ENCODE measurements around the gene C20orf144.
"Not testable (repeated sequence)": the region's sequence is repeated elsewhere in the genome, so short reads cannot be mapped to it uniquely, and the experiment has no call there.

Gene C20orf144

GRCh38 chr20:33694639-33695012, 32.5 kb downstream of the C20orf144 start:
- DNase-seq (ENCODE audit: low spot score) = no peak
- TF ChIP-seq CTCF (conservative IDR thresholded peaks at IDR 0.05; ENCODE audit: low read depth) = no peak
- ChIA-PET CTCF (interaction anchor here (0.6 kb wide), 1 partner anchor 1389 kb away, joined by 3 read pairs; no protein-coding TSS in a partner anchor), POLR2A (ENCODE audit: low non-redundant PET) (no interaction called here)
- no peak overlapping the region for H3K27ac ChIP-seq

GRCh38 chr20:33696448-33696847, 34.3 kb downstream of the C20orf144 start:
- no peak for TF ChIP-seq CTCF (conservative IDR thresholded peaks at IDR 0.05; ENCODE audit: low read depth)
- CTCF ChIA-PET = no interaction called here
- POLR2A ChIA-PET (ENCODE audit: low non-redundant PET) = interaction anchor here (0.6 kb wide), 1 partner anchor 296 kb away, joined by 3 read pairs; no protein-coding TSS in a partner anchor
- H3K27ac ChIP-seq = no peak overlapping the region
- no peak for DNase-seq (ENCODE audit: low spot score)

GRCh38 chr20:33697129-33697528, 35.0 kb downstream of the C20orf144 start:
- ChIA-PET CTCF (interaction anchor here (0.7 kb wide), 2 partner anchors 248 to 1529 kb away, joined by 3 read pairs; no protein-coding TSS in a partner anchor), POLR2A (ENCODE audit: low non-redundant PET) (interaction anchor here (0.6 kb wide), 2 partner anchors 204 to 296 kb away, joined by 3 to 4 read pairs; no protein-coding TSS in a partner anchor)
- no peak for DNase-seq (ENCODE audit: low spot score)
- no peak overlapping the region for H3K27ac ChIP-seq
- TF ChIP-seq CTCF (conservative IDR thresholded peaks at IDR 0.05; ENCODE audit: low read depth) = no peak

- CTCF ChIA-PET; H3K27ac ChIP-seq; DNase-seq (ENCODE audit: low spot score); POLR2A ChIA-PET (ENCODE audit: low non-redundant PET): not testable (repeated sequence)
These were observed 36.8 kb downstream of the C20orf144 start for GRCh38 chr20:33698966-33699365.

- POLR2A ChIA-PET (ENCODE audit: low non-redundant PET); CTCF ChIA-PET; DNase-seq (ENCODE audit: low spot score); H3K27ac ChIP-seq: not testable (repeated sequence)
These were observed 38.7 kb downstream of the C20orf144 start for GRCh38 chr20:33700696-33701441.

GRCh38 chr20:33701629-33702450, 39.7 kb downstream of the C20orf144 start:
- no peak for DNase-seq (ENCODE audit: low spot score)
- CTCF ChIA-PET = no interaction called here
- H3K27ac ChIP-seq = no peak overlapping the region
- POLR2A ChIA-PET (ENCODE audit: low non-redundant PET) = no interaction called here
- TF ChIP-seq CTCF (conservative IDR thresholded peaks at IDR 0.05; ENCODE audit: low read depth) = no peak

- TF ChIP-seq CTCF (conservative IDR thresholded peaks at IDR 0.05; ENCODE audit: low read depth) = no peak
- ChIA-PET POLR2A (ENCODE audit: low non-redundant PET) (no interaction called here), CTCF (interaction anchor here (0.7 kb wide), 1 partner anchor 245 kb away, joined by 5 read pairs; no protein-coding TSS in a partner anchor)
- H3K27ac ChIP-seq = 0 out of 2 replicates have a peak overlapping the region, but pooled peaks have one; percentile 3
- no peak for DNase-seq (ENCODE audit: low spot score)
These were observed 40.7 kb downstream of the C20orf144 start for GRCh38 chr20:33702861-33703260.
